Mesothelial cell of epicardium (in vitro differentiated cells): ENCODE measurements around the gene TNP2. TPM values are rescaled to one million over a fixed set of nuclear protein-coding genes. Genes with fewer than 3 reads are reported as not detected.

Source experiments
- DNase-seq, 2 experiments: peaks; one replicate each; pipeline ENCODE4 v3.0.0; 2021; ENCODE audit warnings: low spot score in 2 of 2; ENCODE audit not compliant: unreplicated experiment in 2 of 2
- H3K27ac Mint-ChIP-seq: 2 replicates; pipeline ENCODE4 v1.8.0; 2021; ENCODE audit warnings: mixed read lengths
- H3K27me3 Mint-ChIP-seq: 2 replicates; pipeline ENCODE4 v1.8.0; 2021; ENCODE audit warnings: low read depth, mixed read lengths
- H3K36me3 Mint-ChIP-seq: 2 replicates; pipeline ENCODE4 v1.8.0; 2021; ENCODE audit warnings: mixed read lengths
- H3K4me1 Mint-ChIP-seq: 2 replicates; pipeline ENCODE4 v1.8.0; 2021; ENCODE audit warnings: mixed read lengths
- H3K4me3 Mint-ChIP-seq: 2 replicates; pipeline ENCODE4 v1.8.0; 2021; ENCODE audit warnings: mild to moderate bottlenecking, moderate library complexity, mixed read lengths
- H3K9me3 Mint-ChIP-seq: 2 replicates; pipeline ENCODE4 v1.8.0; 2021; ENCODE audit warnings: mixed read lengths
- total RNA-seq: library from RNA; stranded (reverse); gene quantifications from 3 replicates; pipeline ENCODE4 v1.2.1, GENCODE V29; 2021
- TF ChIP-seq, protein P1 (sequence below): fragments of 200-600 bp; sonication (generic); IDR thresholded peaks from one replicate; pipeline ENCODE4 v1.5.0; 2021; ENCODE audit warnings: antibody characterized with exemption; ENCODE audit not compliant: unreplicated experiment

The TNP2 gene
- total RNA-seq, 1 donor from 2014 or later = not detected

DNA sequence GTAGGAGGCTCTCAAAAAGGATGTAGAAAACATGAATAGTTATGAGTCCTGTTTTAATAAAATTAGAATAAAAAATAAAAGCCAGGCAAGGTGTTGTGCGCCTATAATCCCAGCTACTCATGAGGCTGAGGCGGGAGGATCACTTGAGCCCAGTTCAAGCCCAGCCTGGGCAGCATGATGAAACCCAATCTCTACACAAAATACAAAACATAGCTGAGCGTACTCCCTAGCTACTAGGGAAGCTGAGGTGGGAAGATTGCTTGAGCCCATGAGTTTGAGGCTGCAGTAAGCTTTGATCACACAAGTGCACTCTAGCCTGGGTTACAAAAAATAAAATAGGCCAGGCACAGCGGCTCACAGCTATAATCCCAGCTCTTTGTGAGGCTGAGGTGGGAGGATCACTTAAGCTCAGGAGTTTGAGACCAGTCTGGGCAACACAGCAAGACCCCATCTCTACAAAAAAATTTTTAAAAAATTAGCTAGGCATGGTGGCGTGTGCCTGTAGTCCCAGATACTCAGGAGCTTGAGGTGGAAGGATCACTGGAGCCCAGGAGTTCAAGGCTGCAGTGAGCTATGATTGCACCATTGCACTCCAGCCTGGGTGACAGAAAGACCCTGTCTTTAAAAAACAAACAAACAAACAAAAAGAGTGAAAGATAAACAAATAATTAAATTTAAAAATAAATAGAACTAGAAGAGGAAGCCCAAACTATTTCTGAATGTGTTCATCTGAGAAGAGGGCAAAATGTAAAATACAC, 29.2 kb upstream of the TNP2 start:
- Mint-ChIP-seq H3K4me3 (no peak overlapping the region), H3K27ac (no peak overlapping the region), H3K9me3 (no peaks in the 10 kb centered on the region), H3K36me3 (no peaks in the 10 kb centered on the region), H3K27me3 (no peaks in the 10 kb centered on the region), H3K4me1 (peaks cover 33% of the 10 kb centered on the region)
- DNase-seq = no peak
- TF ChIP-seq, protein P1, sequence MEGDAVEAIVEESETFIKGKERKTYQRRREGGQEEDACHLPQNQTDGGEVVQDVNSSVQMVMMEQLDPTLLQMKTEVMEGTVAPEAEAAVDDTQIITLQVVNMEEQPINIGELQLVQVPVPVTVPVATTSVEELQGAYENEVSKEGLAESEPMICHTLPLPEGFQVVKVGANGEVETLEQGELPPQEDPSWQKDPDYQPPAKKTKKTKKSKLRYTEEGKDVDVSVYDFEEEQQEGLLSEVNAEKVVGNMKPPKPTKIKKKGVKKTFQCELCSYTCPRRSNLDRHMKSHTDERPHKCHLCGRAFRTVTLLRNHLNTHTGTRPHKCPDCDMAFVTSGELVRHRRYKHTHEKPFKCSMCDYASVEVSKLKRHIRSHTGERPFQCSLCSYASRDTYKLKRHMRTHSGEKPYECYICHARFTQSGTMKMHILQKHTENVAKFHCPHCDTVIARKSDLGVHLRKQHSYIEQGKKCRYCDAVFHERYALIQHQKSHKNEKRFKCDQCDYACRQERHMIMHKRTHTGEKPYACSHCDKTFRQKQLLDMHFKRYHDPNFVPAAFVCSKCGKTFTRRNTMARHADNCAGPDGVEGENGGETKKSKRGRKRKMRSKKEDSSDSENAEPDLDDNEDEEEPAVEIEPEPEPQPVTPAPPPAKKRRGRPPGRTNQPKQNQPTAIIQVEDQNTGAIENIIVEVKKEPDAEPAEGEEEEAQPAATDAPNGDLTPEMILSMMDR = no peak

DNA sequence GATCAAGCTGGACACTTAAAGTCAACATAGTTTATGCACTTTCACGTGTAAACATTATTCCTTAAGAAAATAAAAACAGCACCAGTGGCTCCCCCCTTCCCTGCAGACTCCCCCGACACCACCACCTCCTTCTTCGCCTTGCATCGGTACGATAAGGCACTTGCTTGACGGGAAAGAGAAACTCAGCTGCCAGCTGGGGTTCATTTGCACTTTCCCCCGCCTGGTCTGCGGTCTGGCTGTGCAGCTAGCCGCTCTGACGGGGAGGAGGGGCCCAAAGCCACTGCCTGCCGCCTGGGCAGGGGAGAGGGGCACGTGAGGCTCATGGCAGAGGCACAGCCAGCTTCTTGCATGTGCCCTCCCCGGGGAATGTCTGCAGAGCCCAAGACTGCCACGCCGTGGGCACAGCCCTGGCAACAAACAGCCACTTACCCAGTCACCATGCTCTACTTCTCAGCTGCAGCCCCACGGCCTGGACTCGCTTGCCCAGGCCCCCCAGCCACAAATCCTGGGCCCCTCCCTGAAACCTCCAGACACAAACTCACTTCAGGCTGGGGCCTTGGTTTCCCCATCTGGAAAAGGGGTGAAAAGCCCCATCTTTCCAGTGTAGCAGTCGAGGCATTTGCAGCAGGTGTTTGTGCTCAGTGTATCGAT, 28.5 kb upstream of the TNP2 start:
- DNase-seq = peak in 1 of 2 experiments; percentile 50
- H3K4me1 Mint-ChIP-seq = peaks cover 32% of the 10 kb centered on the region
- peak overlapping the region; percentile 82 for H3K27ac Mint-ChIP-seq
- no peaks in the 10 kb centered on the region for H3K36me3 Mint-ChIP-seq
- no peaks in the 10 kb centered on the region for H3K27me3 Mint-ChIP-seq
- peak overlapping the region; percentile 7 for H3K4me3 Mint-ChIP-seq
- TF ChIP-seq, protein P1 = no peak
- H3K9me3 Mint-ChIP-seq = no peaks in the 10 kb centered on the region

DNA sequence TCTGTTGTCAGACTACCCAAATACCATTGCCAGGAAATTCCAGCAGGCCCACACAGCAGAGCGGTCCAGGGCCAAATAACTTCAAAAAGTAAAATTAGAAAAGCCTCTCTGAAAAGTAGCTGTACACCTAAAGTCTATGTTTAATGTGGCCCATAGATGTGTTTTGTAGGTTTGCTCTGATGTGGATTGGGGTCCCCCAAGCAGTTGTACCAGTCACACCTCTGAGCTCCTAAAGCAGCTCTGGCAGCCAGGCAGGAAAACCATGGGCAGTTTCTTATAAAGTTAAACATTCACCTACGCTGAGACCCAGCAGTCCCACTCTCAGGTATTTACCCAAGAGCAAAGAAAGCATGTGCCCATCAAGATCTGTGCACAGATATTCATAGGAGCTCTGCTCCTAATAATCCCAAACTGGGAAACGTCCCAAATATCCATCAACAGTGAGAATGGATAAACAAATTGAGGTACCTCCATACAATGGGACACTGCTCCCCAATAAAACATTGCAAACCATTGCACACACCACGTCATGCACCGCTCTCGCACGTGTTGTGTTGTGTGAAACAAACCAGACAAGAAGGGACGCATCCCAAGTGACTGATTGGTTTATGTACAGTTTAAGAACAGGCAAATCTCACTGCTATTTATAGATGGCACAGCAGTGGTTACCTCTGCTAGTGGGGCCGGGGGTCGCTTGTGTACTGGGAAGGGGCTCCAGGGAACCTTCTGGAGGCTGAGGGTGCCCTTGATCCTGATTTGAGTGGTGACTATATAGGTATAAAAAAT, 27.8 kb upstream of the TNP2 start:
- Mint-ChIP-seq H3K27ac (peak overlapping the region; percentile 82), H3K27me3 (no peaks in the 10 kb centered on the region), H3K4me1 (peaks cover 27% of the 10 kb centered on the region), H3K36me3 (no peaks in the 10 kb centered on the region), H3K4me3 (no peak overlapping the region), H3K9me3 (no peaks in the 10 kb centered on the region)
- no peak for DNase-seq
- TF ChIP-seq, protein P1 = no peak

DNA sequence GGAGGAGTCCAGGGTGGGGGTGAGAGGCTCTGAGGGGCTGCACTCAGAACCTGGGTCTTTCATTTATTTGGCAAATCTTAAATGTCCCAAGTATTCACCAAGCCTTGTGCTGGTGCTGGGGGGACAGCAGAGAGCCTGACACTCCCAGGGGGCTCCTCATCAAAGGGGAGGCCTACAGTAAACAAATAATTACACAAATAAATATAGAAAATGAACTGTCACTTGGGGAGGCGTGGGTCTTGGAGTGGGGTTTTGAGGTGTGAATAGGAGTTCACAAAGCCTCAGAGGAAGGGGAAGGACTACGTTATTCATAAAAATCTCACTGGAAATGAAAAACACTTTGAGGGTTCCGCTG, 27.2 kb upstream of the TNP2 start:
- TF ChIP-seq, protein P1 = no peak
- DNase-seq = no peak
- Mint-ChIP-seq H3K27me3 (no peaks in the 10 kb centered on the region), H3K9me3 (no peaks in the 10 kb centered on the region), H3K4me3 (no peak overlapping the region), H3K27ac (peak overlapping the region; percentile 82), H3K36me3 (no peaks in the 10 kb centered on the region), H3K4me1 (peaks cover 28% of the 10 kb centered on the region)

DNA sequence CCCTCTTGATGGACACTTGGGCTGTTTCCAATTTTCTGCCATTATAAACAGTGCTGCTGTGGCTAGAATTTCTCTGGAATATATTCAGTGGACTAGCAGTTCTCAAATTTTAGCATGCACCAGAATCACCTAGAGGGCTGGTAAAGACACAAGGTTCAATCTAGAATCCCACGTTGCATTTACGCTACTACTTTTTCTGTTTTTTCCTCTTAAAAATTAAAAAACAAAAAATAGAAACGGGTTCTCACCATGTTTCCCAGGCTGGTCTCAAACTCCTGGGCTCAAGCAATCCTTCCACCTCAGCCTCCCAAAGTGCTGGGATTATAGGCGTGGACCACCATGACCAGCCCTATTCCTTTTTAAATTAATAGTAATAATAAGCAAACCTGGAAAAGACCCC, 26.5 kb upstream of the TNP2 start:
- H3K36me3 Mint-ChIP-seq = no peaks in the 10 kb centered on the region

More for the DNA sequence above, 26.5 kb upstream of the TNP2 start:
- Mint-ChIP-seq H3K4me3 (no peak overlapping the region), H3K9me3 (no peaks in the 10 kb centered on the region), H3K27ac (no peak overlapping the region), H3K27me3 (no peaks in the 10 kb centered on the region), H3K4me1 (peaks cover 32% of the 10 kb centered on the region)
- DNase-seq = no peak
- TF ChIP-seq, protein P1 = no peak
